ENCODE results near the gene SNRK. TPM values are rescaled to one million over a fixed set of nuclear protein-coding genes. Genes with fewer than 3 reads are reported as not detected.

The SNRK gene
- total RNA-seq, 1 experiment from 2014 or later: 12.7 TPM

DNA sequence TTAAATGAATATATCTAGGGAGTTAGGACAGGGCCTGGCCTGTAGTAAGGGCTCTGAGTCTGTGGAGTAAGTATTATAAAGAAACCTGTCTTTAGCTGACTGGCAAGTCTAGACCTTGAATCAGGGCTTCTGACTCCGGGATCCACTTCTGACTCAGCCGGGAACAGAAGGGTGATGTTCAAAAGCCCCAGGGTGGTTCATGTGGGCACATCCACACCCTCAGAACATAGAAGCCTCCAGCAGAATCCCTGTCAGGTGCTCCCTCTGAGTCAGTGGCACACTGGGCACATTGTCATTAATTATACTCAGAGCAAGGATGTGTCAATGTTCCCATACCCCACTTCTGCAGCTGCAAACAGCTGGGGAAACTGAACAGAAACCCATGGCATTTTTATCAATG is 26.7 kb upstream of the SNRK start:
- POLR2A ChIA-PET: no interaction called here
- CTCF ChIA-PET: no interaction called here

DNA sequence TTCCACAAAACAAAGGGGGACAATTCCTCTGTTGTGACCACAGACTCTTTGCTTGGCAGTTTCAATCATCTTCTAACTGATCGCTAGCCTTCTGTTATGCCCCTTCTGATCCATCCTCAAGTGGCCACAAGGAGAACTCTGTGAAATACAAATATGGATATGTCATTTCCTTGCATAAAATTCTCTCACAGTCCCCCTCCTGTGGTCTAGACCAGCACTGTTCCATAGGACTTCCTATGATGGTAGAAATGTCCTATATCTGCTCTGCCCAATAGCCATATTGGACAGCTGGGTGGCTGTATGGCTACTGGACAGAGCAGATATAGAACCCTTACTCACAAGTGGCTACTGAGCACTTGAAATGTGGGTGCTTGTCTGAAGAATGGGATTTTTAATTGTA is 25.9 kb upstream of the SNRK start:
- ChIA-PET CTCF (no interaction called here), RAD21 (ENCODE audit: low non-redundant PET in 1 of 2, low total read pairs in 2 of 2, uncharacterized antibody in 2 of 2, unreplicated experiment in 2 of 2) (no interaction called here), POLR2A (no interaction called here)
- DNase-seq (ENCODE audit: low read depth, low spot score) (no peak), ATAC-seq (peak; percentile 64)
- no peaks in the 10 kb centered on the region for H3K9me3 ChIP-seq (ENCODE audit: control insufficient read depth in 1 of 2, insufficient read depth in 1 of 2, low read depth in 1 of 2, low read length in 2 of 2)
- H4K20me1 ChIP-seq (ENCODE audit: insufficient read depth): no peaks in the 10 kb centered on the region
- H3K79me2 ChIP-seq (ENCODE audit: insufficient read depth, low read length): no peaks in the 10 kb centered on the region
- no peak overlapping the region for H3K4me3 ChIP-seq (replicated peaks in 1 of 2; ENCODE audit: low read depth in 1 of 2, low read length in 2 of 2)
- H3K9ac ChIP-seq (ENCODE audit: low read length): no peak overlapping the region
- no peaks in the 10 kb centered on the region for H3K4me1 ChIP-seq (ENCODE audit: control insufficient read depth in 1 of 2, insufficient read depth in 2 of 2, low read length in 2 of 2)
- no peak overlapping the region for H3K27ac ChIP-seq (ENCODE audit: low read depth, low read length)
- 0 out of 2 replicates have a peak, but pooled peaks cover 4% of the 10 kb centered on the region for H3K27me3 ChIP-seq (ENCODE audit: insufficient read depth, low read length)
- intact Hi-C loops (cut with micrococcal nuclease): no loop called here
- no peaks in the 10 kb centered on the region for H3K36me3 ChIP-seq (ENCODE audit: control insufficient read depth in 1 of 2, insufficient read depth in 2 of 2, low read length in 2 of 2)
- no peak overlapping the region for H3K4me2 ChIP-seq (ENCODE audit: low read length)
- TF ChIP-seq, protein P1, sequence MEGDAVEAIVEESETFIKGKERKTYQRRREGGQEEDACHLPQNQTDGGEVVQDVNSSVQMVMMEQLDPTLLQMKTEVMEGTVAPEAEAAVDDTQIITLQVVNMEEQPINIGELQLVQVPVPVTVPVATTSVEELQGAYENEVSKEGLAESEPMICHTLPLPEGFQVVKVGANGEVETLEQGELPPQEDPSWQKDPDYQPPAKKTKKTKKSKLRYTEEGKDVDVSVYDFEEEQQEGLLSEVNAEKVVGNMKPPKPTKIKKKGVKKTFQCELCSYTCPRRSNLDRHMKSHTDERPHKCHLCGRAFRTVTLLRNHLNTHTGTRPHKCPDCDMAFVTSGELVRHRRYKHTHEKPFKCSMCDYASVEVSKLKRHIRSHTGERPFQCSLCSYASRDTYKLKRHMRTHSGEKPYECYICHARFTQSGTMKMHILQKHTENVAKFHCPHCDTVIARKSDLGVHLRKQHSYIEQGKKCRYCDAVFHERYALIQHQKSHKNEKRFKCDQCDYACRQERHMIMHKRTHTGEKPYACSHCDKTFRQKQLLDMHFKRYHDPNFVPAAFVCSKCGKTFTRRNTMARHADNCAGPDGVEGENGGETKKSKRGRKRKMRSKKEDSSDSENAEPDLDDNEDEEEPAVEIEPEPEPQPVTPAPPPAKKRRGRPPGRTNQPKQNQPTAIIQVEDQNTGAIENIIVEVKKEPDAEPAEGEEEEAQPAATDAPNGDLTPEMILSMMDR (IDR thresholded peaks at IDR 0.05 in 2 of 3, conservative IDR thresholded peaks at IDR 0.05 in 1 of 3; ENCODE audit: borderline replicate concordance in 1 of 3, insufficient read depth in 1 of 3, low read depth in 2 of 3, low read length in 2 of 3): peak in 1 of 3 experiments; percentile 28; a peak in 2 of 6 replicates
- TF ChIP-seq, protein P2, sequence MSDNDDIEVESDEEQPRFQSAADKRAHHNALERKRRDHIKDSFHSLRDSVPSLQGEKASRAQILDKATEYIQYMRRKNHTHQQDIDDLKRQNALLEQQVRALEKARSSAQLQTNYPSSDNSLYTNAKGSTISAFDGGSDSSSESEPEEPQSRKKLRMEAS (IDR thresholded peaks at IDR 0.05): no peak
- no peak overlapping the region for H2AFZ ChIP-seq (ENCODE audit: low read depth, low read length, poor library complexity, severe bottlenecking)
- no peaks in the 10 kb centered on the region for H3K9me2 ChIP-seq (ENCODE audit: insufficient read depth)
- no TSS peak for BruUV-seq (replicated peaks)

More for the DNA sequence above, 26.7 kb upstream of the SNRK start:
- no peaks in the 10 kb centered on the region for H4K20me1 ChIP-seq (ENCODE audit: insufficient read depth)
- H3K4me3 ChIP-seq (replicated peaks in 1 of 2; ENCODE audit: low read depth in 1 of 2, low read length in 2 of 2): no peak overlapping the region
- intact Hi-C loops (cut with micrococcal nuclease): no loop called here
- RAD21 ChIA-PET (ENCODE audit: low non-redundant PET in 1 of 2, low total read pairs in 2 of 2, uncharacterized antibody in 2 of 2, unreplicated experiment in 2 of 2): no interaction called here
- TF ChIP-seq TCF7L2 (IDR thresholded peaks at IDR 0.05; ENCODE audit: borderline replicate concordance, extremely low read depth, insufficient read depth, insufficient read length): no peak
- H3K9me3 ChIP-seq (ENCODE audit: control insufficient read depth in 1 of 2, insufficient read depth in 1 of 2, low read depth in 1 of 2, low read length in 2 of 2): no peaks in the 10 kb centered on the region
- no TSS peak for BruUV-seq (replicated peaks)
- no peak for ATAC-seq
- no peaks in the 10 kb centered on the region for H3K79me2 ChIP-seq (ENCODE audit: insufficient read depth, low read length)
- no peaks in the 10 kb centered on the region for H3K36me3 ChIP-seq (ENCODE audit: control insufficient read depth in 1 of 2, insufficient read depth in 2 of 2, low read length in 2 of 2)
- 0 out of 2 replicates have a peak, but pooled peaks cover 4% of the 10 kb centered on the region for H3K27me3 ChIP-seq (ENCODE audit: insufficient read depth, low read length)
- H3K4me1 ChIP-seq (ENCODE audit: control insufficient read depth in 1 of 2, insufficient read depth in 2 of 2, low read length in 2 of 2): no peaks in the 10 kb centered on the region
- H3K4me2 ChIP-seq (ENCODE audit: low read length): no peak overlapping the region
- DNase-seq (ENCODE audit: low read depth, low spot score): no peak
- no peak overlapping the region for H3K9ac ChIP-seq (ENCODE audit: low read length)
- no peak overlapping the region for H2AFZ ChIP-seq (ENCODE audit: low read depth, low read length, poor library complexity, severe bottlenecking)
- H3K27ac ChIP-seq (ENCODE audit: low read depth, low read length): no peak overlapping the region
- H3K9me2 ChIP-seq (ENCODE audit: insufficient read depth): no peaks in the 10 kb centered on the region

All from HCT116 (cell line).